B cell (primary cell): ENCODE results near the gene ZDHHC19. TPM values are rescaled to one million over a fixed set of nuclear protein-coding genes. Genes with fewer than 3 reads are reported as not detected.

Experiments used
- ATAC-seq: fragments of 200-7000 bp; cut with Tn5 transposase; one replicate; pipeline ENCODE4 v1.10.0; 2021; ENCODE audit warnings: low read depth, mild to moderate bottlenecking, moderate number of reproducible peaks, moderate library complexity
- CTCF ChIA-PET: fragments of 350-600 bp; sonication (Branson Sonifier 250); formaldehyde crosslinking; loops from one replicate; lab custom pipeline; 2021; ENCODE audit warnings: antibody characterized with exemption, inconsistent platforms; lab: Charles Lee
- POLR2A ChIA-PET: fragments of 350-600 bp; sonication (Branson Sonifier 250); formaldehyde crosslinking; loops from one replicate; lab custom pipeline; 2021; ENCODE audit warnings: antibody characterized with exemption; lab: Charles Lee
- DNase-seq: peaks from one replicate; pipeline ENCODE4 v3.0.0; 2013
- H2AFZ ChIP-seq: 2 replicates; pipeline ENCODE4 v1.6.1; 2012; ENCODE audit warnings: mild to moderate bottlenecking, low read depth, low read length; ENCODE audit not compliant: insufficient read depth, poor library complexity, severe bottlenecking
- H3K27ac ChIP-seq, 2 donors: 1 replicate in 1 of 2; 2 replicates in 1 of 2; pipeline ENCODE4 v1.5.1; 2012 to 2013; ENCODE audit warnings: low read length in 2 of 2, mild to moderate bottlenecking in 2 of 2, moderate library complexity in 1 of 2
- H3K27me3 ChIP-seq, 4 experiments: fragments of 200-600 bp in 1 of 4; sonication (generic) in 1 of 4; replicated peaks in 1 of 4; 1 replicate in 2 of 4; 2 replicates in 2 of 4; pipeline versions ENCODE4 v1.6.1 to v1.7.0; 2013 to 2016; ENCODE audit warnings: low read length in 3 of 4, mild to moderate bottlenecking in 2 of 4, mixed read lengths in 1 of 4, moderate library complexity in 1 of 4; ENCODE audit not compliant: insufficient read depth in 4 of 4, control insufficient read depth in 3 of 4; ENCODE audit errors: control extremely low read depth in 1 of 4
- H3K36me3 ChIP-seq, 2 experiments: replicated peaks in 1 of 2; 1 replicate in 1 of 2; 2 replicates in 1 of 2; pipeline versions ENCODE4 v1.6.1 to v1.7.1; 2013; ENCODE audit warnings: low read length in 1 of 2; ENCODE audit not compliant: insufficient read depth in 2 of 2, control insufficient read depth in 1 of 2; ENCODE audit errors: control extremely low read depth in 1 of 2, extremely low read depth in 1 of 2
- H3K4me1 ChIP-seq, 2 donors: fragments of 200-600 bp in 1 of 2; sonication (generic) in 1 of 2; 1 replicate in 1 of 2; 2 replicates in 1 of 2; pipeline versions ENCODE4 v1.5.1 to v1.6.1; 2013 to 2017; ENCODE audit warnings: low read length in 2 of 2; ENCODE audit not compliant: control insufficient read depth in 2 of 2, insufficient read depth in 2 of 2
- H3K4me2 ChIP-seq: replicated peaks from 2 replicates; pipeline ENCODE3; 2012; ENCODE audit warnings: mild to moderate bottlenecking, low read depth, low read length; ENCODE audit not compliant: poor library complexity, severe bottlenecking
- H3K4me3 ChIP-seq, 5 experiments: fragments of 200-600 bp in 1 of 5; sonication (generic) in 1 of 5; 1 replicate in 3 of 5; 2 replicates in 2 of 5; pipeline versions ENCODE4 v1.5.1 to v1.7.0; 2011 to 2016; ENCODE audit warnings: low read length in 4 of 5, mild to moderate bottlenecking in 4 of 5, low read depth in 2 of 5, control low read depth in 1 of 5, moderate library complexity in 1 of 5; ENCODE audit not compliant: insufficient read depth in 1 of 5; ENCODE audit errors: control extremely low read depth in 1 of 5, extremely low read depth in 1 of 5
- H3K79me2 ChIP-seq: fragments of 200-600 bp; sonication (generic); one replicate; pipeline ENCODE4 v1.6.0; 2016; ENCODE audit warnings: low read length; ENCODE audit not compliant: control insufficient read depth, insufficient read depth
- H3K9ac ChIP-seq: fragments of 200-600 bp; sonication (generic); 2 replicates; pipeline ENCODE4 v1.6.1; 2017; ENCODE audit warnings: mild to moderate bottlenecking, low read length, moderate library complexity
- H3K9me3 ChIP-seq, 3 donors: one replicate each; pipeline versions ENCODE4 v1.6.1 to v1.7.1; 2013; ENCODE audit warnings: low read length in 2 of 3; ENCODE audit not compliant: control insufficient read depth in 2 of 3, insufficient read depth in 1 of 3; ENCODE audit errors: control extremely low read depth in 1 of 3
- H4K20me1 ChIP-seq: 2 replicates; pipeline ENCODE4 v1.6.0; 2012; ENCODE audit warnings: mild to moderate bottlenecking, low read length; ENCODE audit not compliant: insufficient read depth, control insufficient read depth, poor library complexity, severe bottlenecking
- H3K27ac Mint-ChIP-seq: one replicate; pipeline ENCODE4 v1.8.0; 2021; ENCODE audit warnings: mixed read lengths
- H3K27me3 Mint-ChIP-seq: one replicate; pipeline ENCODE4 v1.8.0; 2021; ENCODE audit warnings: mixed read lengths
- H3K4me1 Mint-ChIP-seq: one replicate; pipeline ENCODE4 v1.8.0; 2021; ENCODE audit warnings: mixed read lengths
- H3K4me3 Mint-ChIP-seq: one replicate; pipeline ENCODE4 v1.8.0; 2021; ENCODE audit warnings: mixed read lengths
- H3K9me3 Mint-ChIP-seq: one replicate; pipeline ENCODE4 v1.8.0; 2022; ENCODE audit warnings: mixed read lengths; ENCODE audit not compliant: insufficient read depth
- EZH2 ChIP-seq: IDR thresholded peaks from 2 replicates; pipeline ENCODE4 v1.6.1; 2012; ENCODE audit warnings: borderline replicate concordance, low read depth, mild to moderate bottlenecking, moderate library complexity, low read length; ENCODE audit not compliant: insufficient read depth, poor library complexity, severe bottlenecking
- WGBS: methylation state at CpG from one replicate; pipeline ENCODE4 v1.1.5; 2013; ENCODE audit warnings: missing lambda C conversion rate; ENCODE audit not compliant: insufficient coverage; 5-methylcytosine and 5-hydroxymethylcytosine counted together
- intact Hi-C: fragments of 100-400 bp; cut with micrococcal nuclease; formaldehyde crosslinking; loops from one replicate; pipeline ENCODE4 v1.10.0; 2022
- polyA plus RNA-seq: library from polyadenylated mRNA; depleted of rRNA; stranded (reverse); fragments of >200 nt; gene quantifications from 2 replicates; pipeline ENCODE4 v1.2.3, GENCODE V29; 2012
- total RNA-seq, 2 donors: library from RNA; stranded (reverse); fragments of 120-200 nt in 1 of 2; gene quantifications; 1 replicate in 1 of 2; 2 replicates in 1 of 2; pipeline versions ENCODE4 v1.2.3 to v1.2.4, GENCODE V29; 2013 to 2022
- TF ChIP-seq, protein P1 (sequence below): fragments of 200-600 bp; IDR thresholded peaks from one replicate; pipeline ENCODE4 v1.8.0; 2022; ENCODE audit warnings: antibody characterized with exemption, mild to moderate bottlenecking

Gene ZDHHC19
- total and polyA plus RNA-seq, 2 donors (not counting 1 experiment from before 2014, with no cell fraction given), result 0.91 to 6.0 TPM

DNA sequence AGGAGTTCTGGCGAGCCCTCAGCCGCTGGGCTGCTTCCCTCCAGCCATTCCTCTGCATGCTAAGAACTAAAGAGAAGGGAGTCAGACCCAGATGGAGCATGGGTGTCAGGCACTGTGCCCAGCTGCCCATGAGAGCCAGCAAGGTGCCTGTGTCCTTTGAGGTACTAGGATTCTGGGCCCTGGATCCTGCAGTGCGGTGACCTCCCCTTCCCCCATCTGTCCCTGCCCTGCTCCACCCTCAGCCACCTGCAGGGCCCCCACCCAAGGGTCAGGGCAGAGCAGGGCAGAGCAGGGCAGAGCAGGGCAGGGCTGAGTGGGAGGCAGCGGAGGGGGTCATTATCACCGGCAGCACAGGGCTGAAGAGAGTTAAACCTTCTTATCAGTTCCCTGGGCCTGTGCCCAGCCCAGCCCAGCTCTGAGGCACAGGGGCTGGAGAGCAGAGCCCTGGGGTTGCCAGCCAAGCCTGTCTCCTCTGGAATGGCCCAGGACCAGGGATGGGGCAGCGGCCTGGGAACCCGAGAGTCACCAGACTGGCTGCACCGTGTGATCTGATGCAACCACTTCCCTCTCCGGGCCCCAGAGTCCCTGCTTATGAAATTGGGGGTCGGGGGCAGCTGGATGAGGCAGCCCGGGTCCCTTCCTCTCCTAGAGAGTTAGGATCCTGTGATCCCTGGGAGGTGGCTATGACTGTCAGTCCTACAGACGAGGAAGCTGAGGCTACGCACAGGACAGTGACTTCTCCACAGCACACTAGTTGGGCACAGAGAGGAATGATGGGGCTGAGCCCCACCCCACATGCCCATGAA, 17.3 kb downstream of the ZDHHC19 start:
- no peaks in the 10 kb centered on the region for H3K27me3 ChIP-seq
- Mint-ChIP-seq H3K9me3 (no peaks in the 10 kb centered on the region), H3K4me3 (no peak overlapping the region), H3K4me1 (peaks cover 34% of the 10 kb centered on the region), H3K27me3 (no peaks in the 10 kb centered on the region), H3K27ac (peak overlapping the region; percentile 98)
- intact Hi-C loops, result no loop called here
- H2AFZ ChIP-seq, result peak overlapping the region; percentile 80
- no peaks in the 10 kb centered on the region for H4K20me1 ChIP-seq
- 64% methylated on average over 10 of the region's 13 CpGs for WGBS
- DNase-seq, result peak; percentile 28
- H3K4me2 ChIP-seq, result no peak overlapping the region
- H3K9me3 ChIP-seq, result no peaks in the 10 kb centered on the region
- H3K36me3 ChIP-seq, result no peaks in the 10 kb centered on the region
- H3K9ac ChIP-seq, result no peak overlapping the region
- H3K4me1 ChIP-seq, result peaks cover 37 to 60% of the 10 kb centered on the region in 2 donors
- ATAC-seq, result no peak
- no peak overlapping the region for H3K4me3 ChIP-seq
- ChIA-PET POLR2A (interaction anchor here (0.9 to 3.5 kb wide), 4 partner anchors 12 to 118 kb away, joined by 3 to 11 read pairs (median 6); no protein-coding TSS in a partner anchor), CTCF (interaction anchor here (1.0 to 11.5 kb wide), 5 partner anchors 8 to 119 kb away, joined by 3 to 467 read pairs (median 4); no protein-coding TSS in a partner anchor)
- H3K79me2 ChIP-seq, result no peaks in the 10 kb centered on the region
- peak overlapping the region; percentile 91 to 94 for H3K27ac ChIP-seq
- TF ChIP-seq EZH2, result no peak
- TF ChIP-seq, protein P1, sequence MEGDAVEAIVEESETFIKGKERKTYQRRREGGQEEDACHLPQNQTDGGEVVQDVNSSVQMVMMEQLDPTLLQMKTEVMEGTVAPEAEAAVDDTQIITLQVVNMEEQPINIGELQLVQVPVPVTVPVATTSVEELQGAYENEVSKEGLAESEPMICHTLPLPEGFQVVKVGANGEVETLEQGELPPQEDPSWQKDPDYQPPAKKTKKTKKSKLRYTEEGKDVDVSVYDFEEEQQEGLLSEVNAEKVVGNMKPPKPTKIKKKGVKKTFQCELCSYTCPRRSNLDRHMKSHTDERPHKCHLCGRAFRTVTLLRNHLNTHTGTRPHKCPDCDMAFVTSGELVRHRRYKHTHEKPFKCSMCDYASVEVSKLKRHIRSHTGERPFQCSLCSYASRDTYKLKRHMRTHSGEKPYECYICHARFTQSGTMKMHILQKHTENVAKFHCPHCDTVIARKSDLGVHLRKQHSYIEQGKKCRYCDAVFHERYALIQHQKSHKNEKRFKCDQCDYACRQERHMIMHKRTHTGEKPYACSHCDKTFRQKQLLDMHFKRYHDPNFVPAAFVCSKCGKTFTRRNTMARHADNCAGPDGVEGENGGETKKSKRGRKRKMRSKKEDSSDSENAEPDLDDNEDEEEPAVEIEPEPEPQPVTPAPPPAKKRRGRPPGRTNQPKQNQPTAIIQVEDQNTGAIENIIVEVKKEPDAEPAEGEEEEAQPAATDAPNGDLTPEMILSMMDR, result no peak
